Body of pancreas (tissue), 4 donors: ENCODE results near the gene DIP2A.

ENCODE experiments used
- POLR2A ChIP-seq, 3 donors: fragments of 450-650 bp; IDR thresholded peaks; one replicate each; pipeline ENCODE4 v1.6.1; 2016; ENCODE audit warnings: antibody characterized with exemption in 3 of 3, mild to moderate bottlenecking in 2 of 3
- TF ChIP-seq, protein P1 (sequence below), 7 experiments: fragments of 450-650 bp in 4 of 7; fragments of 200-600 bp in 3 of 7; sonication (generic) in 3 of 7; IDR thresholded peaks; one replicate each; pipeline ENCODE4 v1.5.1; 2016 to 2019; ENCODE audit warnings: antibody characterized with exemption in 7 of 7

DNA sequence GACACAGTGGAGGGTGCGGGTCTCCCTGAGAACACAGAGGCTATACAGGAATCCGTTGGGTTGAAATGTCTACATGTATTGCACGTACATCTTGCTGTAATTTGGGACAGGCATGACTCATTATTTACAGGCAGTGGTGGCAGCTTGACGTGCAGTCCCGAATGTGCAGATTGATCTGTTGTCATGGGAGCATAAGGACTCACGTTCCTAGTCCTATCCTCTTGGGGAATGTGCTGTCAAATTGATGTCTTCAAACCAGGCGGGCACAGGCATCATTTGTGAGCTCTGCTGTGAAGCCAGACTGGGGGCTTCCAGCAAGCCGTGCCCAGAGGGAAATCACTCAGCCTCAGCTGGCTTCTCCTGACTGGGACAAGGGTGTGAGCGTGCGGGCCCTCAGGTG, 105.7 kb downstream of the DIP2A start:
- TF ChIP-seq, protein P1, sequence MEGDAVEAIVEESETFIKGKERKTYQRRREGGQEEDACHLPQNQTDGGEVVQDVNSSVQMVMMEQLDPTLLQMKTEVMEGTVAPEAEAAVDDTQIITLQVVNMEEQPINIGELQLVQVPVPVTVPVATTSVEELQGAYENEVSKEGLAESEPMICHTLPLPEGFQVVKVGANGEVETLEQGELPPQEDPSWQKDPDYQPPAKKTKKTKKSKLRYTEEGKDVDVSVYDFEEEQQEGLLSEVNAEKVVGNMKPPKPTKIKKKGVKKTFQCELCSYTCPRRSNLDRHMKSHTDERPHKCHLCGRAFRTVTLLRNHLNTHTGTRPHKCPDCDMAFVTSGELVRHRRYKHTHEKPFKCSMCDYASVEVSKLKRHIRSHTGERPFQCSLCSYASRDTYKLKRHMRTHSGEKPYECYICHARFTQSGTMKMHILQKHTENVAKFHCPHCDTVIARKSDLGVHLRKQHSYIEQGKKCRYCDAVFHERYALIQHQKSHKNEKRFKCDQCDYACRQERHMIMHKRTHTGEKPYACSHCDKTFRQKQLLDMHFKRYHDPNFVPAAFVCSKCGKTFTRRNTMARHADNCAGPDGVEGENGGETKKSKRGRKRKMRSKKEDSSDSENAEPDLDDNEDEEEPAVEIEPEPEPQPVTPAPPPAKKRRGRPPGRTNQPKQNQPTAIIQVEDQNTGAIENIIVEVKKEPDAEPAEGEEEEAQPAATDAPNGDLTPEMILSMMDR (IDR thresholded peaks at IDR 0.05): no peak
- TF ChIP-seq POLR2A (IDR thresholded peaks at IDR 0.05): no peak
